Ishikawa (cell line): ENCODE results near the gene OR10A4.

Experiments
- CEBPB ChIP-seq: IDR thresholded peaks from 2 replicates; pipeline ENCODE4 v1.6.1; 2012
- CREB1 ChIP-seq: IDR thresholded peaks from 2 replicates; pipeline ENCODE4 v1.6.1; 2012; ENCODE audit warnings: low read depth
- EGR1 ChIP-seq: IDR thresholded peaks from 2 replicates; pipeline ENCODE4 v1.6.1; 2012
- EP300 ChIP-seq: IDR thresholded peaks from 2 replicates; pipeline ENCODE4 v1.6.1; 2012; ENCODE audit warnings: borderline replicate concordance
- MAX ChIP-seq: IDR thresholded peaks from 2 replicates; pipeline ENCODE4 v1.6.1; 2012
- TF ChIP-seq, protein P1 (sequence below): IDR thresholded peaks from 2 replicates; pipeline ENCODE4 v1.6.1; 2012; ENCODE audit warnings: low read depth, mild to moderate bottlenecking

GRCh38 chr11:6888830-6889229 lies 12.4 kb downstream of the OR10A4 start:
- TF ChIP-seq CEBPB (no peak), EP300 (no peak), CREB1 (no peak), MAX (no peak), EGR1 (no peak)
- TF ChIP-seq, protein P1, sequence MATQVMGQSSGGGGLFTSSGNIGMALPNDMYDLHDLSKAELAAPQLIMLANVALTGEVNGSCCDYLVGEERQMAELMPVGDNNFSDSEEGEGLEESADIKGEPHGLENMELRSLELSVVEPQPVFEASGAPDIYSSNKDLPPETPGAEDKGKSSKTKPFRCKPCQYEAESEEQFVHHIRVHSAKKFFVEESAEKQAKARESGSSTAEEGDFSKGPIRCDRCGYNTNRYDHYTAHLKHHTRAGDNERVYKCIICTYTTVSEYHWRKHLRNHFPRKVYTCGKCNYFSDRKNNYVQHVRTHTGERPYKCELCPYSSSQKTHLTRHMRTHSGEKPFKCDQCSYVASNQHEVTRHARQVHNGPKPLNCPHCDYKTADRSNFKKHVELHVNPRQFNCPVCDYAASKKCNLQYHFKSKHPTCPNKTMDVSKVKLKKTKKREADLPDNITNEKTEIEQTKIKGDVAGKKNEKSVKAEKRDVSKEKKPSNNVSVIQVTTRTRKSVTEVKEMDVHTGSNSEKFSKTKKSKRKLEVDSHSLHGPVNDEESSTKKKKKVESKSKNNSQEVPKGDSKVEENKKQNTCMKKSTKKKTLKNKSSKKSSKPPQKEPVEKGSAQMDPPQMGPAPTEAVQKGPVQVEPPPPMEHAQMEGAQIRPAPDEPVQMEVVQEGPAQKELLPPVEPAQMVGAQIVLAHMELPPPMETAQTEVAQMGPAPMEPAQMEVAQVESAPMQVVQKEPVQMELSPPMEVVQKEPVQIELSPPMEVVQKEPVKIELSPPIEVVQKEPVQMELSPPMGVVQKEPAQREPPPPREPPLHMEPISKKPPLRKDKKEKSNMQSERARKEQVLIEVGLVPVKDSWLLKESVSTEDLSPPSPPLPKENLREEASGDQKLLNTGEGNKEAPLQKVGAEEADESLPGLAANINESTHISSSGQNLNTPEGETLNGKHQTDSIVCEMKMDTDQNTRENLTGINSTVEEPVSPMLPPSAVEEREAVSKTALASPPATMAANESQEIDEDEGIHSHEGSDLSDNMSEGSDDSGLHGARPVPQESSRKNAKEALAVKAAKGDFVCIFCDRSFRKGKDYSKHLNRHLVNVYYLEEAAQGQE = no peak
